NCI-H1694 (cell line): ENCODE data around the gene SLC32A1.

Source experiments
- DNase-seq: peaks from one replicate; lab custom pipeline; 2025; lab: John Stamatoyannopoulos, UW

SLC32A1 gene, protein sequence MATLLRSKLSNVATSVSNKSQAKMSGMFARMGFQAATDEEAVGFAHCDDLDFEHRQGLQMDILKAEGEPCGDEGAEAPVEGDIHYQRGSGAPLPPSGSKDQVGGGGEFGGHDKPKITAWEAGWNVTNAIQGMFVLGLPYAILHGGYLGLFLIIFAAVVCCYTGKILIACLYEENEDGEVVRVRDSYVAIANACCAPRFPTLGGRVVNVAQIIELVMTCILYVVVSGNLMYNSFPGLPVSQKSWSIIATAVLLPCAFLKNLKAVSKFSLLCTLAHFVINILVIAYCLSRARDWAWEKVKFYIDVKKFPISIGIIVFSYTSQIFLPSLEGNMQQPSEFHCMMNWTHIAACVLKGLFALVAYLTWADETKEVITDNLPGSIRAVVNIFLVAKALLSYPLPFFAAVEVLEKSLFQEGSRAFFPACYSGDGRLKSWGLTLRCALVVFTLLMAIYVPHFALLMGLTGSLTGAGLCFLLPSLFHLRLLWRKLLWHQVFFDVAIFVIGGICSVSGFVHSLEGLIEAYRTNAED

DNA sequence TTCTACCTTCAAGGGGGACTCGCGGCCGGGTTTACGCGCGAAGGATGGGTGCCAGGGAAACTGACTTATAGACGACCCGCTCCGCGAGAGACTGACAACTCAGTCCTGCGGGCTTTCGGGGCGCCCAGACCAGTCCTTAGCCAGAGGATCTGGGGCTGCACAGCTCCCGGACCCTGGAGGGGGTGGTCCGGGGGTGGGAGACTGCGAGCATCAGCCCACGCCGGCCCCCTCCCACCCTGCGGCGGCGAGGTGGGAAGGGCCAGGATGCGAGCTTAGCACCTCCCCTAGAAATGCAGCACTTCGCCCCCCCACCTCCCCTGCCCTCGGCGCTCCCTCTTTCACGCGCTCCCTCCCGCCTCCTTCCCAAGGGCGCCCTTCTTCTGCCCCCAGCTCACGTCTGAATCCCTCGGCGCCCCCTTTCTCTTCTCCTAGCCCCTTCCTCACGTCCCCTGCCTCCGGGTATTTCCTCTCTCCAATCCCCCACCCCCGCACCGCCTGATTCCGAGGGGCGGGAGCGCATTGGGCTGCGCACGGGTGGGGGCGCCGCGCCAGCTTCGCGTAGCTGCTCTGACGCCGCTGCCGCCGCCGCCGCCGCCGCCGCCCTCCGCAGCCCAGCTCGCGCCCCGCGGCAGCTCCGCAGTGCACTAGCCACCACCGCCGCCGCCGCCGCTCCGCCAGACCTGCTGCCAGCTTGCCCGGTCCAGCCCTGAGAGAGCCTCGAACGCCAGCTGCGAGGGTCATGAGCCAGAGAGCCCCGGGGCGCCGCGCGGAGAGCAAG lies at the start of gene SLC32A1:
SLC32A1 (plus strand) TSS at position 639 of the 778 bp plus-strand sequence. CDS start 239 bp downstream, outside the sequence.
- no peak for DNase-seq

DNA sequence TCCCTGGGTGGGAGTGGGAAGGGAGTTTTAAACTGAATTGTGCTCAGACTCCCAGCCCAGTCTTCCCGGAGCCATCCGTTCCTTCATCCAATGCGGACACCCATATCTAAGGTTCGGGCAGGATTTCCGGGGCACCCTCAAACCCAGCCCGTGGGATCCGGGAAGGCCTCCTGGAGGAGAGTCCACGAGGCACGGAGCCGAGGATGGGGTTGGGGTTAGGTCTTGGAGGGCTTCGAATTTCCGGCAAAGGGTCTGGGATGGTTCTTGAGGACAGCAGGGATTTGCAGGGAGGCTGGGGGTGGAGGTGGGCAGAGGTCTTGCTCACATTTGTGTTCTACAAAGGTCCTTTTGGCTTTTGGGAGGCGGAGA lies 49.5 kb upstream of the SLC32A1 start:
- no peak for DNase-seq

DNA sequence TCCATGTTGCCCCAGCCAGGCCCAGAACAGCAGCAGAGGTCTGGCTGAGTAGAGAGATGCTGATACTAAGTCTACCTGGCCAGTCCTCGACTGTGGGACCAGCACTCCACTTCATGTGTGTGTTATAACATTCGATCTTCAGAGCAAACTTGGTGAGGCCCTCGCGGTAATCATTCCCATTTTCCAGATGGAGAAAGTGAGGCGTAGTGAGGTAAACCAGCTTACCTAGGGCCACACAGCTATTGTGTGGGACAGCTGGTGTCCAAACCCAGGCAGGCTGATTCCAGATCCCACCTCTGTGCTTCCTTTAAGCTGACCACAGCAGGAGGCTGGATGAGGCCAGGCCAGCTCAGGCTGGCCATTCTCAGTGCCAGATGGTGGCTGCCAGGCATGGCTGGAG lies 47.7 kb upstream of the SLC32A1 start:
- no peak for DNase-seq

DNA sequence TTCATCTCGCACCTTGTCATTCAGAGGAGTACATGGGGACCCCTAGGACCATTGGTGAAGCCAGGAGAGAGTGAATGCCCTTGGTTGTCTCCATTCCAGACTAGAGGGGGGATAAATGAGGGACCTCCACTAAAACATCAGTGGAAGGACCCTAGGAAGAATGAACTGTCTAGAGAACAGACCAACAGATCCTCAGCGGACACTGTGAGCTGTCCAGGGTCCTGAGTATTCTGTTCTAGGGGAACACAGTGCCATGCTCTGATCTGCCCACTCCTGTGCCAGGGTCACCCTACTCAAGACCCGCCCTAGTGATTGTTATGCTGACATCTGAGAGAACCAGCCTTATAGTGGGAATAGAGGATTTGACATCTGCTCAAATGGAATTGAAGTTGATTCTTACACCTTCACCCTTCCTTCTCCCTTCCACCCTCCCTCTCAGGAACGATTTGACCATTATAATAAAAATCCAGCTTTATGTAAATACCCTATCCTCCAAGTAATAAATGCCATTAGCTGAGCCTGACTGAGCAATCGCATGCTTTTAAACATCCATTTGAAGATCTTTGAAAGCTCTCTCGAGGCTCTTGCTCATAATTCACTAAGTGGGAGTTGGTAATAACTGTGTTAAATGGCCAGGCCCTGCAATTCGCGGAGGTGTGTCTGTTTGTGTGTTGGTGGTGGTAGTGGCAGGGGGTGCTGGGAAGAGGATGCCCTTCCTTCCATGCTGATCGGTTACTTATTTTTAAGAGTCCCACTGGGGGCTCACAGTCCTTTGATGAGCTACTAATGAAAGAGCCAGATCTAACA lies 43.6 kb upstream of the SLC32A1 start:
- no peak for DNase-seq

DNA sequence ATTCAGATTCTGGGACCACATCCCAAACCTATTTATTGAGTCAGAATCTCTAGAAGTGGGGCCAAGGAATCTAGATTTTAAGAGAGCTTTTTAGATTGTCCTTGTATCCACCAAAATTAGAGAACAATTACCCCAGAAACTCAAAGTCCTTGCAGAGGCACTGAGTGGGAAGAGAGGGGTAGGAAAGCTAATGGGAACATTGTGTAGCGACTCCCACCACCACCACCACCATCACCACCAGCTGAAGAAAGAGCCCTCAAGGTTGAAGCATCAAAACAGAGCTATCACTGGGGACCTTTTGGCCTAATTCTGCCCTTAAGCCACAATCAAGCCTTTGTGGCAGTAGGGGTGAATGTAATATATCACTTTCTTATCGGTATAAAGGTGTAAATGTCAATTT lies 39.0 kb upstream of the SLC32A1 start:
- DNase-seq = no peak

DNA sequence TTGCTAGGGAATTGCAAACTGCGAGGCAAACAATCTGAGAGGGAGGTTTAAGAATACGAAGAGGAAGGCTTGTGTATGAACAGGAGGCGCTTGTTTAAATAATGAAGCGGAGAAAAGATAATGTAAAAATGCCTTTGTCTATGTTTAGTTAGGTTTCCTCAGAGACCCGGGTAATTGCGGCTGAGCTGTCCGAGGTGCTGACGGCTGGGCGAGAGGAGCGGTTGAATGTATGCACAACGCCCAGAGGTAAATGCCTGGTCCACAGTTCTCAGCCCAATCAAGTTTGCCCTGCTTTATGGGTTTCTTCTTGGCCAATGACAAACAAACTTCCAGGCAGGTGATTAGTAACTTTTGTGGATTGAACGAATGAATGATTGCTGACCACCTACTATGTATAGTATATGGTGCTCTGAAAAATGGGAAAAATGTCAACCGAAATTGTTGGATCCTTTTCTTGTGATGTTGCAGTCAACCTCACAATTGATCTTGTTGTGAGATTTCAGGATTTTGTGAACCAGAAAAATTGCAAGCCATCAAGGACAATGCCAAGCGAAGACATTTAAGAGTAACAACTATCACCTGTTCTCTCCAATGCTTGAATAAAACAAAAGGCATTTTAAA lies 38.3 kb upstream of the SLC32A1 start:
- DNase-seq = no peak

DNA sequence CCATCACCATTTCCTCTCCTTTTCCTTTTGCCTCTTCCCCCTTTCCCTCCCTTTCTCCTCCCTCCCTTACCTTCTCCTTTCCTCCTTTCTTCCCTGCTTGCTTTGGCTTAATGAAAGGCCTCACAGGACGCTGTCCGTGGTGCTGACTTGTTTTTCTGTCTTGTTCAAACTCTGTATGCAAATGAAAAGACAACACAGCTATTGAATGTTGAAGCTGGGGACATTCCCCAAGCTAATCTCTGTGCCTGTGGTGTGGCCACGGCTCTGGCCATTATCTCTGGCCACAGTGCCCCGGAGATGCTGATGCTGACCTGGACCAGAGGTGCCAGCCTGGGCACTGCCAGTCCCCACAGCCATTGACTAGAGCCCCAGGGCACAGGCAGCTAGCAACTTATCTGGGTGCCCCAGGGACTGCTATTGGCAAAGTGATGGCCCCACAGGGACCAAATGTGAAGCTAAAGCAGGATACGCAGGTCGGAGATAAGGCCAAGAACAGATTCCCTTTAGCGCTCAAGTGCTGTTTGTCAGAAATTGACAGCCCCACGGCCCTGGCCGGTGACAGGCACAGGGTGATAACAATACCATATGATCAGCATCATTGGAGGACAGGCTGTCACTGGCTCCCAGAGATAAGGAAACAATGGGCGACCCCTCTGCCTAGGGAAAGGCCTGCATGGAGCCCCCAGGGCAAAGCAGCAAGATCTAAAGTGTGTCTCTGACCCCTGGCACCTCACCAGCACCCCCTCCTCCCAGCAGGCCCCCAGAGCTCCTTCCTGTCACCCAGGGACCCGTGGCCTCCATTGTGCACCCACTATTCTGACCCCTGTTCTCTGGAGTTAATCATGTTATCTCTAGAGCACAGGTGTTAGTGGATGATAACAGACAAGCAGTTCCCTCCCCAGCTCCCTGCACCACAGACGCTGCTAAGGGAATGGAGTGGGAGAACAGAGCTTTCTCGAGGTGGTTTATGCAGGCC lies 31.6 kb upstream of the SLC32A1 start:
- DNase-seq = no peak

DNA sequence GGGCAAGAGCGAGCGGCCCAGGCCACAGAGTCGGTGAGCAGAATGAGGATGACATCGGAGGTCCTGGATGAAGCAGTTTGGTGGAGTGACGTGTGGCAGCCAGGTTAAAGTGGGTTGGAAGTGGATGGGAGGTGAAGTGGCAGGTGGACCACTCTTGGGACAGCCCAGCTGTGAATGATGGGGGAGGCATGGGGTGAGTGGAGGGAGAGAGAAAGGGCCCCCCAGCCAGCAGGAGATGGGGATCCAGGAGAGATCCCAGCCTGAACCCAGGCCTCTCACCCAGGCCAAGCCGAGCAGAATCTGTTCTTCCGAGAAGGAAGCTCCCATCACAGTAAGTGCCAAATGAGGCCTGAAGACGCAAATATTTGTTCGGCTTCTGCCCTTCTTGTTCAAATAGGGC lies 27.0 kb upstream of the SLC32A1 start:
- DNase-seq = no peak

DNA sequence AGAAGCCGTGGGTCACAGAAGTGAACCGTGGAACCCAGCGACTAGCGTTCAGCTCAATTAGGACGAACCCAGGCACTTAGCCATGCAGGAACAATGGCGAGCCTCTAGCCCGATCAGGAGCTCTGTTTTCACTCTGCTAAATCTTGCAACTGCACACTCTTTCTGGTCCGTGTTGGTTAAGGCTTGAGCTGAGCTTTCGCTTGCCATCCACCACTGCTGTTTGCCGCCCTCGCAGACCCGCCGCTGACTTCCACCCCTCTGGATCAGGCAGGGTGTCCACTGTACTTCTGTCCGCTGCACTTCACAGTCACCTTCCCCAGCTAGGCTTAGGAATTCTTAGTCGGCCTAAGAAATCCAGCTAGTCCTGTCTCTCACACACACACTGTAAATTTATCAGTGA lies 25.7 kb upstream of the SLC32A1 start:
- DNase-seq = no peak

DNA sequence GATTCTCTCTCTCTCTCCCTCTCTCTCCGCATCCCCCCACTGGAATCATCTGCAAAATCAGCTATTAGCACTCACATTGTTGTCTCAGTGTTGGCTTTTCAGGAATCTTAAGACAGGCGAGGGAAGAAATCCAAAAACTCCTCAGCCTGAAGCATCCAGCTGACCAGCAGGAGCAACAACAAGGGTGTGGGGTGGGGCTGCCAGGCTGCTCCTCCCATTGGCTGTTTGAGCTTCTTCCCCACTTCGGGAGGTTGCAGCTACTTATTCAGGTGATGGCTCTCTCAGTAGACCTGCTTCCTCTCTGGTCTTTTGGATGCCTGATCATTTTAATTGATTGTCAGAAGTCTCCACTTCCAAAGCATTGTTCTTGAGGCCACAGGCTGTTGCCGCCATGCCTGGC lies 24.1 kb upstream of the SLC32A1 start:
- DNase-seq = no peak

DNA sequence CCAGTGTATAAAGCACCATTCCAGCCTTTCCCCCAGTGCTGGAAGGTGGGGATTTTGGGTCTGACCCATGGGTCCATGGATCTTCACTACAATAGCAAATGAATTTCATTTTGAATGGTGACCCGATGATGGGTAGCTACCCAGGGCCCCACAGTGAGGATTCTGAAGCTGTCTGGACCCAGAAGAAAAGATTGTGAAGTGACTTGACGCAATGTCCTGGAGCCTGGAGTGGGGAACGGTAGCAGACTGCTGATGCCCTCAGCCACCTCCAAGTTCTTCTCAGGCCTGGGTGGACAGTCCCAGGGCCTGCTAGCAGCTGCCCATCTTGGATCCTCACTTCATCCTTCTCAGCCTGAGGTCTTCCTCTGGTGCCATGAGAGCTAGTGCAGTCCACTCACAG lies 23.4 kb upstream of the SLC32A1 start:
- no peak for DNase-seq

DNA sequence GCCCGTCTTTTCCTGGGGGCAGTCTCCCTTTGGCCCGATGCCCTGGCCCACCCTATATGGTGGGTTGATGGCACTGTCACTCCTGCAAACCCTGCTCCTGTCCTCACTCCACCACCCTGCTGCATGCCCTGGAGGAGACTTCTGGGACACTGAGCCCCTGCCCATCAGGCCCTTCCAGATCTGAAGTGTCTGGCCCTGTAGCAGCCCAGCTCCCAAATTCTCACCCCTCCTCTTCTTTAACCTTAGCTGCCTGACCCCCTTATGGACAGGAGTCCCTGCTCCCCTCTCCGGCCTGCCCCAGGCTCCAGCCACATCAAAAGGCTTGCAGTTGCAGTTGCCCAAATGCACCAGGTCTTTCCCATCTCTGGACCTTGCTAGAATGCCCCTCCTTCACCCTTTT lies 20.8 kb upstream of the SLC32A1 start:
- DNase-seq = no peak

DNA sequence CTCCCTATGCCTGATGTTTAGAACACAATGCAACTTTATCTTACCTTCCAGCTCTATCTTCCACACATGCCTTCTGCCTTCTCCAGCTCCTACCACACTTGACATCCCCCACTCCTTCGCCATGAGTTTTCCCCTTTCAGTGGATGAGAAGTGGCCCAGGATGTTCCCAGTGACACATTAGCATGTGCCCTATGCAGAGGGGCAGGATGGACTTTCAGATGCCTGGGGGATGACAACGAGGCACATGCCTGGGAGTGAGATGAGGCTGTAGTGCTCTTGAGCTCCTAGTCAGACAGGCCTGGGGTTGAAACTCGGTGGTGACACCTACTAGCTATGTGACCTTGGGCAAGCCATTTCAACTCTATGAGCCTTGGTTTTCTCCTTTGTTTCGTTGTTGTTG lies 20.1 kb upstream of the SLC32A1 start:
- no peak for DNase-seq

DNA sequence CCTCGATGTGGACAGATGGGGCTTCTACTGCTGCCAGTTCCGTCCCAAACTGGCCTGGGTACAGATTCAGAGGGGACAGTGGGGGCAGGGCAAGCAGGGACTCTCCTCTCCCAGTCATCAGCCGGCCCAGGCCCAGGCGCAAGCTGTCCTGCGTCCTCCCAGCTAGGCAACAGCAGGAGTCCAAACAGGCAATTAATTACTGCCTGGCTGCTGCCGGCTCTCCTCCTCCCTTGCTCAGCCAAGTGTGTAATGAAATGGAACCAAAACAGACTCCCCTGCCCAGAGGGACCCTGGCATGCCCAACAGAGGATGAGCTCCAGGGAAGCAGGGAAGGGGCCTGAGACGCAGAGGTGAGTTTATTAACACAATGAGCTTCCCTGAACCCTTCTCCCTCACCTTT lies 17.8 kb upstream of the SLC32A1 start:
- no peak for DNase-seq

DNA sequence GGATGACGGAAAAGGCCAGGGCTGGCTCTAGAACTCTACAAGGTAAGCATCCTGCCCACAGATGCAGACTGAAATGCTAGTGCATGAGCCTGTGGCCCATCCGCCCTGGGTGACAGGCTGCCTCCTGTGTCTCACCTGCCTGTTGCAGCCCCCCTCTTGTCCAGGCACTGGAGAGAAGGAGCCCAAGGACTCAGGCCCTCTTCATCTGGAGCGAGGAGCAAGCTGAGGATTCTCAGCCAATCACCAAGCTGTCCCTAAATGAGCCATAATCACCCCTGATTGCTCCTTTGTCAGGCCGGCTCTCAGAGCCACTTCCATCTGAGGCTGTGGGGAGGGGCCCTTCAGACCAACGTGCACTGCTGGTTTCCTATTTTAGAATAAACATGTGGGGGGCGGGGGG lies 10.0 kb upstream of the SLC32A1 start:
- DNase-seq = no peak

DNA sequence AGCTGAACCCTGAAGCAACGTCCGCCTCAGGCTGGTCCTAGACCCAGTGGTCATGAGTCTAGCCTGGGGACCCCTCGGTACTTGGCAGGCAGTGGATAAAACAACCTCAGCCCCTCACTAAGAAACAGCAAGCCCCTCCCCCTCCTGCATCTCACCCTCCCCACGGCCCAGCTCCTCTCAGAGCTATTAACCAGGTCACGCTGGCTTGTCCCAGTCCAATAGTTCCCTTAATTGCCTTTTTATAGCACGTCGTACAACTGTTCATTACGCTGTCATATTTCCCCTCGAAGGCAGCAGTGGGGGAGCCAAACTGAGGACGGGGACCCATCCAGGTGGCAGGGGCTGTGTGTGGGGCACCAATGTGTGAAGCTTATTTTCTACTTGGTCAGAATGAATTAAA lies 8.6 kb upstream of the SLC32A1 start:
- DNase-seq = no peak

DNA sequence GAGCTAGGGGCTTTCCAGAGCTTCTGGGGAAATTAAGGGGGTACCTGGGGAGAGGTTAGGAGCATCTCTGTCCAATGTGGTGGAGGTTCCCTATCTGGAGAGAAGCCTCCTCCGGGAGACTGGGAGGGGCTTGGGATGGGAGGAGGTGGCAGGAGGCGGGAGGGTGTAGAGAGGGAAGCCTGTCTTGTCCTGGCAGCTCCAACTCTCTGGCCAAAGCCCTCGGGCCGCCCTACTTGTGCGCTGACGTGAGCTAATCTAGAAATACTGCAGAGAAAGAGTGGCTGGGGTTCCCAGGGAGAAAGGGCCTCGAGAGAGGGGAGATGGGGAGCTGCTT lies 1.6 kb upstream of the SLC32A1 start:
- no peak for DNase-seq

DNA sequence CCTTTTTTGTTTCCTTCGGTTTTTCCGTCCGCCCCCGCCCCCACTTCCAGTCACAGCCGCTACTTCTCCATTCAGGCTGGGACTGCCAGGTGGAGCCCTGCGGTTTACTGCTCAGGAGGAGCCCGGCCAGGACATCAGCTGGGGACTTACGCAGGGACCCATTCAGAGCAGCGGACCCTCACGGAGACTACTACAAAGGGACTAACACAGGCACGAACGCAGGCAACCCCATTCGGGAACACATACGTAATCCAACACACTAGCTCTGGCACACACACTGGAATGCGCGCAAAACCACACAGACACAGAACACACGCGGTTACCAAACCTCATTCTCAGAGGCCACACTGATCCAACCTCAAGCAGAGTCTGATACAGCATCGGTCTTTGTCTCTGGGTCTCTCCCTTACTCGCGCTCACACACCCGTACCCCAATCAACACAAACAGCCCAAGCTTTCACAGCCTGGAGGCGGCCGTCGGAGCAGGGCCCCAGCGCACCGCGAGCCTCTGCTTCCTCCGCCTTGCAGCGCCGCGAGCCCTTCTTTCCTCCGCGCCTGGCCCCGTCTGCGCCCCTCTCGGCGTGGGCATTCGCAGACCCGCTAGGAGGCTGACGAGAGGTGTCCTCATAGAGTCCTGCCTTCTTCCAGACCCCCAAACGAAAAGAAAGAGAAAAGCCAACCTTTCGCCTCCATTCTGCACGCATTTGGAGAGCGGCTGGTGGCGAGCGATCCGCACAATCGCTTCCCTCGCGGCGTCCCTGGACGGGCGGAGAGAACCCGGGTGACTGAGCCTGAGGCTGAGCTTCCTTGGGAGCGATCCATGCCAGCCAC lies 1.1 kb upstream of the SLC32A1 start:
- DNase-seq = no peak

DNA sequence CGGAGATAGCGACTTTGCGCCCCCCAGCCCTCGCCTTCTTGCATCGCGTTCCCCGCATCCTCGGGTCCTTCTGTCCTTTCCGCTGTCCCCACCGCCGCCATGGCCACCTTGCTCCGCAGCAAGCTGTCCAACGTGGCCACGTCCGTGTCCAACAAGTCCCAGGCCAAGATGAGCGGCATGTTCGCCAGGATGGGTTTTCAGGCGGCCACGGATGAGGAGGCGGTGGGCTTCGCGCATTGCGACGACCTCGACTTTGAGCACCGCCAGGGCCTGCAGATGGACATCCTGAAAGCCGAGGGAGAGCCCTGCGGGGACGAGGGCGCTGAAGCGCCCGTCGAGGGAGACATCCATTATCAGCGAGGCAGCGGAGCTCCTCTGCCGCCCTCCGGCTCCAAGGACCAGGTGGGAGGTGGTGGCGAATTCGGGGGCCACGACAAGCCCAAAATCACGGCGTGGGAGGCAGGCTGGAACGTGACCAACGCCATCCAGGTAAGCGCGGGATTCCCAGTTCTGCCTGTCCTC lies 401 bp downstream of the SLC32A1 start:
- DNase-seq = no peak
